Nucleus accumbens (tissue), 56 donors: ENCODE results near the gene LCE3A.
"Not testable (repeated sequence)": the region's sequence is repeated elsewhere in the genome, so short reads cannot be mapped to it uniquely, and the experiment has no call there.

Experiments used
- DNase-seq, 56 donors: peaks; one replicate each; lab custom pipeline; 2025; lab: John Stamatoyannopoulos, UW

Gene LCE3A

DNA sequence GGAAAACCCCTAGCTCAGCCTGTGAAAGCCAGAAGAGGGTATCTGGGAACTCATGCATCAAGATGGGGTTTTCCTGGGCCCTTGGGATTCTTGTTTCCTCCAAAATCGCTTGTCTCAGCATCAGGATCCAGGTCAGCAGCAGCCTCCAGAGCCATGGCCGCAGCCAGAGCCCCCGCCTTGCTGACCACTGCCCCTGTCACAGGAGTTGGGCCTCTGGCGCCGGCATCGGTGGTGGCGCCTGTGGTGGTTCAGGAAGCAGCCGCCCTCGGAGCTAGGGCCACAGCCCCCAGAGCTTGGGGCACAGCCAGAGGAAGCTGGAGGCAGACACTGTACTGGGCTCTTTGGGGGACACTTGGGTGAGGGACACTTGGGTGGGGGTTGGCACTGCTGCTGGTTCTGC is 43.4 kb downstream of the LCE3A start:
- not testable (repeated sequence) for DNase-seq

GRCh38 chr1:152577168-152577567 is 45.7 kb downstream of the LCE3A start:
- DNase-seq = no peak
